Lower leg skin (tissue), 4 donors: Measurements from ENCODE around the gene AGRN. TPM values are rescaled to one million over a fixed set of nuclear protein-coding genes. Genes with fewer than 3 reads are reported as not detected.
A peak's percentile ranks its signal among the peaks of the same experiment; 100 is the strongest.

Experiments
- DNase-seq, 2 donors: peaks; one replicate each; pipeline ENCODE4 v3.0.0-alpha.2; 2019; ENCODE audit warnings: low spot score in 2 of 2
- H3K4me3 ChIP-seq: fragments of 200-600 bp; sonication (generic); 2 replicates; pipeline ENCODE4 v1.5.1; 2017; ENCODE audit warnings: mild to moderate bottlenecking, low read depth; ENCODE audit not compliant: poor library complexity, severe bottlenecking
- CTCF ChIP-seq, 3 donors: fragments of 450-650 bp; IDR thresholded peaks; one replicate each; pipeline ENCODE4 v1.5.1; 2016; ENCODE audit warnings: antibody characterized with exemption in 3 of 3, mild to moderate bottlenecking in 3 of 3, moderate library complexity in 2 of 3
- POLR2A ChIP-seq, 2 donors: fragments of 450-650 bp; IDR thresholded peaks; one replicate each; pipeline ENCODE4 v1.6.1; 2016 to 2017; ENCODE audit warnings: antibody characterized with exemption in 2 of 2, mild to moderate bottlenecking in 1 of 2, moderate library complexity in 1 of 2
- WGBS, 2 donors: methylation state at CpG; one replicate each; pipeline ENCODE4 v1.1.5; 2018; 5-methylcytosine and 5-hydroxymethylcytosine counted together
- intact Hi-C: fragments of 100-400 bp; cut with DNase I; formaldehyde crosslinking; loops from one replicate; pipeline ENCODE4 v1.15.0; 2023; ENCODE audit warnings: low total_unique reads
- total RNA-seq, 4 donors: library from RNA; depleted of rRNA; stranded (reverse); fragments of >200 nt; gene quantifications; one replicate each; pipeline ENCODE4 v1.1.0, GENCODE V29; 2016

Gene AGRN
- total RNA-seq, 4 donors from 2014 or later, result 36.9 to 55.8 (median 54.6) TPM

GRCh38 chr1:1067860-1068516 is 48.1 kb downstream of the AGRN start:
- no peak for TF ChIP-seq CTCF (IDR thresholded peaks at IDR 0.05)
- TF ChIP-seq POLR2A (IDR thresholded peaks at IDR 0.05), result no peak
- no peak for DNase-seq
- 24 to 28% methylated on average over 31 of the region's 32 CpGs for WGBS, 2 donors
- intact Hi-C loops, result no loop called here
- no peak overlapping the region for H3K4me3 ChIP-seq

- no peak overlapping the region for H3K4me3 ChIP-seq
- no peak for DNase-seq
- WGBS, 2 donors, result 0 to 1% methylated on average over 26 to 32 of the region's 55 CpGs
- intact Hi-C loops, result no loop called here
- no peak for TF ChIP-seq CTCF (IDR thresholded peaks at IDR 0.05)
Measured at GRCh38 chr1:1068517-1069055, 48.7 kb downstream of the AGRN start.

GRCh38 chr1:1069056-1069710 is 49.3 kb downstream of the AGRN start:
- H3K4me3 ChIP-seq, result no peak overlapping the region
- 0 to 2% methylated on average over 13 to 17 of the region's 75 CpGs for WGBS, 2 donors
- no peak for TF ChIP-seq POLR2A (IDR thresholded peaks at IDR 0.05)
- no peak for TF ChIP-seq CTCF (IDR thresholded peaks at IDR 0.05)
- intact Hi-C loops, result no loop called here
- peak; percentile 49 to 93 for DNase-seq

GRCh38 chr1:1069711-1070676 is 50.1 kb downstream of the AGRN start:
- intact Hi-C loops, result no loop called here
- no peak for DNase-seq
- WGBS, 2 donors, result 52 to 68% methylated on average over 5 to 24 of the region's 40 CpGs

More at GRCh38 chr1:1069711-1070676, 50.1 kb downstream of the AGRN start:
- TF ChIP-seq POLR2A (IDR thresholded peaks at IDR 0.05), result no peak
- TF ChIP-seq CTCF (IDR thresholded peaks at IDR 0.05), result no peak
- no peak overlapping the region for H3K4me3 ChIP-seq
